HCT116 (cell line): Measurements from ENCODE around the gene HPCAL4. TPM values are rescaled to one million over a fixed set of nuclear protein-coding genes. Genes with fewer than 3 reads are reported as not detected.
A peak's percentile ranks its signal among the peaks of the same experiment; 100 is the strongest.

ENCODE experiments used
- ATAC-seq: fragments of 200-7000 bp; cut with Tn5 transposase; 2 replicates; pipeline ENCODE4 v1.9.1; 2020; ENCODE audit warnings: mild to moderate bottlenecking, moderate library complexity
- BruUV-seq: library from RNA; stranded (reverse); fragments of 400-500 nt; replicated peaks from 2 replicates; lab custom pipeline; 2021; lab: Mats Ljungman, UMichigan
- CTCF ChIA-PET: fragments of 300-600 bp; sonication (Branson Sonifier 250); formaldehyde crosslinking; loops from one replicate; lab custom pipeline; 2021; ENCODE audit warnings: antibody characterized with exemption; lab: Charles Lee
- POLR2A ChIA-PET: fragments of 300-600, 350-600 bp; sonication (Branson Sonifier 250); formaldehyde crosslinking; loops from one replicate; lab custom pipeline; 2021; ENCODE audit warnings: antibody characterized with exemption; lab: Charles Lee
- RAD21 ChIA-PET, 2 experiments: fragments of 300-600 bp; sonication (Branson Sonifier 250); formaldehyde crosslinking; loops; one replicate each; lab custom pipeline; 2023; ENCODE audit warnings: low total read pairs in 2 of 2; ENCODE audit not compliant: uncharacterized antibody in 2 of 2, unreplicated experiment in 2 of 2, low non-redundant PET in 1 of 2; lab: Charles Lee
- DNase-seq: peaks from one replicate; pipeline ENCODE4 v3.0.0-alpha.2; 2010; ENCODE audit warnings: low read depth, low spot score
- H2AFZ ChIP-seq: fragments of 200-600 bp; shearing (Covaris generic), sonication (generic); 2 replicates; pipeline ENCODE4 v1.6.1; 2017; ENCODE audit warnings: low read depth, mixed run types, mixed read lengths, antibody characterized with exemption, low read length; ENCODE audit not compliant: poor library complexity, severe bottlenecking
- H3K27ac ChIP-seq: 2 replicates; pipeline ENCODE4 v1.5.1; 2012; ENCODE audit warnings: low read depth, low read length
- H3K27me3 ChIP-seq: fragments of 200-600 bp; sonication (generic); 2 replicates; pipeline ENCODE4 v1.6.1; 2016; ENCODE audit warnings: mixed run types, low read length, mixed read lengths; ENCODE audit not compliant: insufficient read depth
- H3K36me3 ChIP-seq, 2 experiments: fragments of 200-500 bp in 1 of 2; fragments of 200-600 bp in 1 of 2; sonication (Bioruptor generic) in 1 of 2; sonication (generic) in 1 of 2; 2 replicates each; pipeline versions ENCODE4 v1.5.1 to v1.6.1; 2014 to 2016; ENCODE audit warnings: low read length in 2 of 2, inconsistent platforms in 1 of 2, mixed read lengths in 1 of 2, mixed run types in 1 of 2; ENCODE audit not compliant: insufficient read depth in 2 of 2, control insufficient read depth in 1 of 2
- H3K4me1 ChIP-seq, 2 experiments: fragments of 200-600 bp in 1 of 2; sonication (generic) in 1 of 2; 2 replicates each; pipeline versions ENCODE4 v1.5.1 to v1.6.1; 2012 to 2017; ENCODE audit warnings: low read length in 2 of 2, inconsistent platforms in 1 of 2, mild to moderate bottlenecking in 1 of 2, mixed read lengths in 1 of 2, mixed run types in 1 of 2, moderate library complexity in 1 of 2; ENCODE audit not compliant: insufficient read depth in 2 of 2, control insufficient read depth in 1 of 2
- H3K4me2 ChIP-seq: fragments of 200-600 bp; sonication (generic); 2 replicates; pipeline ENCODE4 v1.6.1; 2017; ENCODE audit warnings: mixed run types, low read length, mixed read lengths
- H3K4me3 ChIP-seq, 2 experiments: fragments of 200-600 bp in 1 of 2; sonication (generic) in 1 of 2; replicated peaks in 1 of 2; 2 replicates each; pipeline ENCODE4 v1.5.1; 2011 to 2016; ENCODE audit warnings: low read length in 2 of 2, control low read depth in 1 of 2, low read depth in 1 of 2, mild to moderate bottlenecking in 1 of 2, mixed read lengths in 1 of 2, mixed run types in 1 of 2
- H3K79me2 ChIP-seq: fragments of 200-600 bp; sonication (generic); 2 replicates; pipeline ENCODE4 v1.6.1; 2017; ENCODE audit warnings: mild to moderate bottlenecking, mixed run types, low read length, moderate library complexity, mixed read lengths; ENCODE audit not compliant: insufficient read depth
- H3K9ac ChIP-seq: fragments of 200-600 bp; sonication (generic); 2 replicates; pipeline ENCODE4 v1.6.1; 2016; ENCODE audit warnings: low read length, mixed read lengths
- H3K9me2 ChIP-seq: fragments of 200-600 bp; sonication (generic), shearing (Covaris generic); 2 replicates; pipeline ENCODE4 v1.6.1; 2017; ENCODE audit warnings: mixed run types, mild to moderate bottlenecking, moderate library complexity; ENCODE audit not compliant: insufficient read depth
- H3K9me3 ChIP-seq, 2 experiments: fragments of 200-500 bp in 1 of 2; fragments of 200-600 bp in 1 of 2; sonication (Bioruptor generic) in 1 of 2; sonication (generic) in 1 of 2; 2 replicates each; pipeline ENCODE4 v1.6.1; 2014 to 2017; ENCODE audit warnings: low read length in 2 of 2, mixed read lengths in 2 of 2, inconsistent platforms in 1 of 2, low read depth in 1 of 2, mild to moderate bottlenecking in 1 of 2, mixed run types in 1 of 2, moderate library complexity in 1 of 2; ENCODE audit not compliant: control insufficient read depth in 1 of 2, insufficient read depth in 1 of 2
- H4K20me1 ChIP-seq: fragments of 200-600 bp; sonication (generic), shearing (Covaris generic); 2 replicates; pipeline ENCODE4 v1.6.1; 2017; ENCODE audit warnings: mixed run types, mild to moderate bottlenecking, moderate library complexity; ENCODE audit not compliant: insufficient read depth
- CEBPB ChIP-seq: IDR thresholded peaks from 2 replicates; pipeline ENCODE4 v1.6.1; 2012; ENCODE audit warnings: low read depth
- EGR1 ChIP-seq: IDR thresholded peaks from 2 replicates; pipeline ENCODE4 v1.6.1; 2012; ENCODE audit warnings: low read depth
- EZH2phosphoT487 ChIP-seq: fragments of 200-600 bp; IDR thresholded peaks from 2 replicates; pipeline ENCODE4 v1.6.1; 2018; ENCODE audit warnings: antibody characterized with exemption, borderline replicate concordance
- FOSL1 ChIP-seq: IDR thresholded peaks from 2 replicates; pipeline ENCODE4 v1.6.1; 2012; ENCODE audit warnings: low read depth
- SIN3A ChIP-seq: IDR thresholded peaks from 2 replicates; pipeline ENCODE4 v1.6.1; 2012; ENCODE audit warnings: low read depth
- YY1 ChIP-seq: IDR thresholded peaks from 2 replicates; pipeline ENCODE4 v1.6.1; 2011; ENCODE audit warnings: low read length, low read depth, moderate library complexity, mild to moderate bottlenecking; ENCODE audit not compliant: insufficient replicate concordance; ENCODE audit errors: extremely low read depth
- ZFX ChIP-seq: fragments of 450-650 bp; IDR thresholded peaks from 2 replicates; pipeline ENCODE4 v1.6.1; 2017
- intact Hi-C: fragments of 100-400 bp; cut with micrococcal nuclease; formaldehyde crosslinking; loops from 2 replicates; pipeline ENCODE4 v1.10.0; 2022
- total RNA-seq: library from RNA; stranded (reverse); gene quantifications from one replicate; pipeline ENCODE4 v1.2.1, GENCODE V29; 2021; ENCODE audit not compliant: unreplicated experiment
- TF ChIP-seq, protein P1 (sequence below): IDR thresholded peaks from 2 replicates; pipeline ENCODE4 v1.6.1; 2011; ENCODE audit warnings: mild to moderate bottlenecking, low read length, moderate library complexity; ENCODE audit not compliant: insufficient replicate concordance; ENCODE audit errors: extremely low read depth
- TF ChIP-seq, protein P2 (sequence below): IDR thresholded peaks from 2 replicates; pipeline ENCODE4 v1.6.1; 2012
- TF ChIP-seq, protein P3 (sequence below): IDR thresholded peaks from 2 replicates; pipeline ENCODE4 v1.6.1; 2012
- TF ChIP-seq, protein P4 (sequence below), 3 experiments: fragments of 200-600 bp in 1 of 3; sonication (generic) in 1 of 3; IDR thresholded peaks in 2 of 3; conservative IDR thresholded peaks in 1 of 3; 2 replicates each; pipeline ENCODE4 v1.5.1; 2012 to 2017; ENCODE audit warnings: low read depth in 2 of 3, low read length in 2 of 3, antibody characterized with exemption in 1 of 3, borderline replicate concordance in 1 of 3, control low read depth in 1 of 3, mild to moderate bottlenecking in 1 of 3, mixed read lengths in 1 of 3, mixed run types in 1 of 3, moderate library complexity in 1 of 3; ENCODE audit not compliant: insufficient read depth in 1 of 3

Gene HPCAL4
- total RNA-seq, 1 experiment from 2014 or later: 5.2 TPM

DNA sequence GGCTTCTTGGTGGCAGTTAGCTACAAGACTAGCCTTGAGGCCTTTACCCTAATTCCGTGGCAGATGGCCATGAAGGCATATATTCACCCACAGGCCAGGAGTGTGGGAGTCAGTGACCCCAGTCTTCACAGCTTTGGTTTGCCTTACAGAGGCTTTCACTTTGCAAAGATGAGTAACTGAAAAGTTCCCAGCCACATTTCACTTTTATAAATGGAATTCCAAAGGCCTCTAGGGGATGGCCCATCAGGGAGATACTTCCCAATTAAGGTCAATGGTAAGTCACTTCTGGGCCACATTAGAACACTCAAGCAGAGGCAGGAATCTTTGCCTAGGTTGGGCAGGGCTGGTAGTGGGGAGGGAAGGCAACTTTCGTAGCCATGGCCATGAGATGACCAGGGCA is 38.7 kb downstream of the HPCAL4 start:
- BruUV-seq: no TSS peak
- no peaks in the 10 kb centered on the region for H3K36me3 ChIP-seq
- TF ChIP-seq SIN3A (no peak), YY1 (no peak), CEBPB (no peak), EZH2phosphoT487 (no peak), ZFX (no peak), FOSL1 (no peak), EGR1 (no peak)
- TF ChIP-seq, protein P1, sequence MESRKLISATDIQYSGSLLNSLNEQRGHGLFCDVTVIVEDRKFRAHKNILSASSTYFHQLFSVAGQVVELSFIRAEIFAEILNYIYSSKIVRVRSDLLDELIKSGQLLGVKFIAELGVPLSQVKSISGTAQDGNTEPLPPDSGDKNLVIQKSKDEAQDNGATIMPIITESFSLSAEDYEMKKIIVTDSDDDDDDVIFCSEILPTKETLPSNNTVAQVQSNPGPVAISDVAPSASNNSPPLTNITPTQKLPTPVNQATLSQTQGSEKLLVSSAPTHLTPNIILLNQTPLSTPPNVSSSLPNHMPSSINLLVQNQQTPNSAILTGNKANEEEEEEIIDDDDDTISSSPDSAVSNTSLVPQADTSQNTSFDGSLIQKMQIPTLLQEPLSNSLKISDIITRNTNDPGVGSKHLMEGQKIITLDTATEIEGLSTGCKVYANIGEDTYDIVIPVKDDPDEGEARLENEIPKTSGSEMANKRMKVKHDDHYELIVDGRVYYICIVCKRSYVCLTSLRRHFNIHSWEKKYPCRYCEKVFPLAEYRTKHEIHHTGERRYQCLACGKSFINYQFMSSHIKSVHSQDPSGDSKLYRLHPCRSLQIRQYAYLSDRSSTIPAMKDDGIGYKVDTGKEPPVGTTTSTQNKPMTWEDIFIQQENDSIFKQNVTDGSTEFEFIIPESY: no peak
- TF ChIP-seq, protein P2, sequence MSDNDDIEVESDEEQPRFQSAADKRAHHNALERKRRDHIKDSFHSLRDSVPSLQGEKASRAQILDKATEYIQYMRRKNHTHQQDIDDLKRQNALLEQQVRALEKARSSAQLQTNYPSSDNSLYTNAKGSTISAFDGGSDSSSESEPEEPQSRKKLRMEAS: no peak
- TF ChIP-seq, protein P3, sequence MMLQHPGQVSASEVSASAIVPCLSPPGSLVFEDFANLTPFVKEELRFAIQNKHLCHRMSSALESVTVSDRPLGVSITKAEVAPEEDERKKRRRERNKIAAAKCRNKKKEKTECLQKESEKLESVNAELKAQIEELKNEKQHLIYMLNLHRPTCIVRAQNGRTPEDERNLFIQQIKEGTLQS: no peak
- TF ChIP-seq, protein P4, sequence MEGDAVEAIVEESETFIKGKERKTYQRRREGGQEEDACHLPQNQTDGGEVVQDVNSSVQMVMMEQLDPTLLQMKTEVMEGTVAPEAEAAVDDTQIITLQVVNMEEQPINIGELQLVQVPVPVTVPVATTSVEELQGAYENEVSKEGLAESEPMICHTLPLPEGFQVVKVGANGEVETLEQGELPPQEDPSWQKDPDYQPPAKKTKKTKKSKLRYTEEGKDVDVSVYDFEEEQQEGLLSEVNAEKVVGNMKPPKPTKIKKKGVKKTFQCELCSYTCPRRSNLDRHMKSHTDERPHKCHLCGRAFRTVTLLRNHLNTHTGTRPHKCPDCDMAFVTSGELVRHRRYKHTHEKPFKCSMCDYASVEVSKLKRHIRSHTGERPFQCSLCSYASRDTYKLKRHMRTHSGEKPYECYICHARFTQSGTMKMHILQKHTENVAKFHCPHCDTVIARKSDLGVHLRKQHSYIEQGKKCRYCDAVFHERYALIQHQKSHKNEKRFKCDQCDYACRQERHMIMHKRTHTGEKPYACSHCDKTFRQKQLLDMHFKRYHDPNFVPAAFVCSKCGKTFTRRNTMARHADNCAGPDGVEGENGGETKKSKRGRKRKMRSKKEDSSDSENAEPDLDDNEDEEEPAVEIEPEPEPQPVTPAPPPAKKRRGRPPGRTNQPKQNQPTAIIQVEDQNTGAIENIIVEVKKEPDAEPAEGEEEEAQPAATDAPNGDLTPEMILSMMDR (IDR thresholded peaks at IDR 0.05 in 2 of 3, conservative IDR thresholded peaks at IDR 0.05 in 1 of 3; ENCODE audit: borderline replicate concordance in 1 of 3, insufficient read depth in 1 of 3, low read depth in 2 of 3, low read length in 2 of 3): no peak
- TF ChIP-seq, all 23 proteins: peak for 0
- intact Hi-C loops: loop anchor here (2.0 kb wide), 1 partner anchor 550 kb away; no protein-coding TSS in a partner anchor
- H3K9me2 ChIP-seq: no peaks in the 10 kb centered on the region
- RAD21 ChIA-PET: no interaction called here
- peaks cover 0 to 10% of the 10 kb centered on the region in 2 experiments; a peak in 2 of 4 replicates for H3K4me1 ChIP-seq
- no peak overlapping the region for H3K4me2 ChIP-seq
- ATAC-seq: no peak
- POLR2A ChIA-PET: no interaction called here
- H3K79me2 ChIP-seq: no peaks in the 10 kb centered on the region
- DNase-seq: no peak
- no peak overlapping the region for H3K9ac ChIP-seq
- H4K20me1 ChIP-seq: no peaks in the 10 kb centered on the region
- H3K4me3 ChIP-seq: no peak overlapping the region
- no peaks in the 10 kb centered on the region for H3K9me3 ChIP-seq
- H3K27me3 ChIP-seq: no peaks in the 10 kb centered on the region
- peak overlapping the region; percentile 82 for H2AFZ ChIP-seq
- CTCF ChIA-PET: interaction anchor here (0.6 to 3.4 kb wide), 4 partner anchors 42 to 531 kb away, joined by 3 to 36 read pairs (median 6); no protein-coding TSS in a partner anchor
- H3K27ac ChIP-seq: no peak overlapping the region
